ENCODE results near the gene HMGA1. TPM values are rescaled to one million over a fixed set of nuclear protein-coding genes. Genes with fewer than 3 reads are reported as not detected.
"Not testable (repeated sequence)": the region's sequence is repeated elsewhere in the genome, so short reads cannot be mapped to it uniquely, and the experiment has no call there.

The HMGA1 gene
- polyA plus RNA-seq, 3 donors = 130 to 168 (median 164) TPM

DNA sequence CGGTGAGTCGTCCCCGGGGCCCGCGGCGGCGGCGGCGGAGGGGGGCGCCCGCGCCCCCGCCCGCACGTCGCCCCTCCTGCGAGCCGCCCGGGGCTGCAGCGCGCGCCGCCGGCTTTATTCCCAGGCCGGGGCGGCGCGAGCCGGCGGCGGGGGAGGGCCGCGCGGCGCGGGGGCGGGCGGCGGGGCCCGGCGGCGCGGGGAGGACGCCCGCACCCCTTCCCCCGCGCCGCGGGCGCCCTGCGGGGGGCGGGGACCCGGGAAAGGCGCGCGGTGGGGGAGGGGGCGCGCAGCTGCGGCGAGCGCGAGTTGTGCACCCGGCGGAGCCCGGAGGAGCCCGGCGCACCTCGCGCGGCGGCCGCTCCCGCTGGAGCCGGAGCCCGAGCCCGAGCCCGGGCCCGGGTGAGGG is 646 bp downstream of the HMGA1 start:
- no peak for DNase-seq

DNA sequence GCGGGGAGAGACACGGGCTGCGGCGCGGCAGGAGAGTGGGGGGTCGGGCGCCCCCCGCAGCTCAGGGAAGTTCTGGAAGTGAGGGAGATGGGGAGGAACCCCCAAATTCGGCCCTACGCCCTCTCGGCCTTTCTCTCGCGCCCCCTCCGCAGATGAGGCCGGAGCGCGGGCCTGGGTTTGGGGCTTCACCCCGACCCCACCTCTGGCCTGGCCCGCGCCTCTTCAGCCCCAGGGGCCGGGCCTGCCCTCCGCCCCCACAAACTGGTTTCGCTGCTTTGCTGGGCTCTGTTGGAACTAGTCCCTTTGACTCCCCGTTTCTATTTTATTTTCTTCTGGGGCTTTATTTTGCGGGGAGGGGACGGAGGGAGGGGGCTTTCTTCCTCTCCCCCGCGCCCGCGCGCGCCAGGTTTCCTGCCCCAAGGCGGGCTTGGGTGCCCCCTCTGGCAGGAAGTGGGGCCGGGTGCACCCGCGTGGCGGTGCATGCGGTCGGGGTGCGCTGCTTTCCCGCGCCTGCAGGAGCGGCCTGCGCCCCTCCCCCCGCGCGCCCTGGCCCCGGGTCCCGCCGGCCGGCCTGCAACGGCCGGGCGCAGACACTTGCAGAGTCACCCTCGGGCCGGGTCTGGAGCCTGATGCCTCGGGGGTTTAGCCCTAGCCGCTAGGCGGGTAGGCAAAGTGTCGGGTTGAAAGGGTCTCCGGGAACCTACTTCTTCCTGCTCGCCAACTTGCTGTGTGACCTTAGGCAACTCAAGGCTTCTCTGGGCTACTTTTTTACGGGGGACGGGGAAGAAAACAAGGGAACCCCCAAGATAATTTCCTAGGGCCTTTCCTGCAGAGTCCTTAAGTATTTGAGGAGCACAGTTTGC is 1.3 kb downstream of the HMGA1 start:
- DNase-seq = no peak

DNA sequence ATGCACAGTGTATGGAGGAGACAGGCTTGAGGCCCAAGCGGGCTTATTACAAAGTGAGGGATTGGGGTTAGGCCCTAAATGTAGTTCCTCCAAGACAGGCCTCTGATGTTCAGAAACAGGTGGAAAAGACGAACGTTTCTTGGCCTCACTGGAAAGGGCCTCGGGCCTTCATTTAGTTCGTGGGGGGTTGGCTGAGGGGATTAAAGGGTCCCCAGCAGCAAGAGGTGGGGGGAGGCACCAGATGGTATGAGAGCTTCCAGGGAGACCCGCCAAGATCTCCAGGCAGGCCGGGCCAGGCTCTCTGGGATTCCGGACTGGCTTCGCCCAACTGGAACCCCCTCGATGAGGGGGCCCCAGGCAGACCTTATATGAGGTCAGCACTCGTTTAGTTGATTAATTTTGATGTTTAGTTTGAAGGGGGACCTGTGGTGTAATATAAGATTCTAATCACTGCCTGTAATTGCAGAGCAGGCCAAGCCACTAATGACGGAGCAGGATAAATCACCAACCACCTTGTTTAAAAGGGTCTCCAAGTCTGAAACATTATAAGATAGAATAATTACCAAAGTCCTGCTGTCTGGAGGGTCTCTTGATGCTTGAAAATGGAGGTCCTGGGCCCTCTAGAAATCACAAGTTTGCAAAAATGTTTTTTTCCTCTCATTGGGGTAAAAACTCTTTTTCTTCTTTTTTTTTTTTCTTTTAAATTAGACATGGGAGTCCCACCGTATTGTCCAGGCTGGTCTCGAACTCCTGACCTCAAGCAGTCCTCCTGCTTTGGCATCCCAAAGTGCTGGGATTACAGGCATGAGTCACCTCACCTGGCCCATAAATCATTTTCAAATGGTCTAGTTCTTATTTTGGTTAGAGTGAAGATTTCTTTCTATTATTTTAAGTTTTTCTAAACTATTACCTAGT is 2.2 kb downstream of the HMGA1 start:
- no peak for DNase-seq

DNA sequence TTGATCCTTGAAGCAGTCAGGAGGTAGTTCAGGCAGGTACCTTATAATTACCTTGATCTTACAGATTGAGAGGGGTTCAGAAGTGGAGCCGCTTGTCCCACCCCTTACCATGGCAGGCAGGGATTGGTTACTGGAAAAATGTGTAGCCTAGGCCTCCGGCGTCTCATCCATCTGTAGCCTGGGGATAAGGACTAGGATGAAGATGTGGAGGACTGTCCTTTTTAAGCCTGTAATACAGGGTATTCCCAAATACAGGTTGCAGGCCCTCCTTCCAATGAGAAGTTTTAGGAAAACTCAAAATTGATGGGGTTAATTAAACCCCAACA is 2.8 kb downstream of the HMGA1 start:
- DNase-seq = no peak

DNA sequence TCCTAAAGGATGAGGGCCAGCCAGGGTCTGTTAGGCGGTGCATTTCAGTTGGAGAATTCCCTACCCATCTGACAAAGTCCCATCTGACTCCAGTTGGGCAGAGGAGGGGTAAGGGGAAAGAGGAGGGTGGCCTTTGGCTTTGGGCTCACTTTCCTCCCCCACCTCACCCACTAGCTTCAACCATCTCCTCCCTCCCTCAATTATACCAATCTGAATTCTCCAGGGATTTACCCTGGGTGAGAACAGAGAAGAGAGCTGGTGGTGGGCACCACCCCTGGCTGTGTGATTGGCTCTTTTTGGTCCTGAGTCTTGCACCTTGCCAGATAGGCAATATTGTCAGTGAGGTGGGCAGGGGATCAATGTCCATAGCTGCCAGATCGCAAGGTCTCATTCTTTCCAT is 3.2 kb downstream of the HMGA1 start:
- no peak for DNase-seq

DNA sequence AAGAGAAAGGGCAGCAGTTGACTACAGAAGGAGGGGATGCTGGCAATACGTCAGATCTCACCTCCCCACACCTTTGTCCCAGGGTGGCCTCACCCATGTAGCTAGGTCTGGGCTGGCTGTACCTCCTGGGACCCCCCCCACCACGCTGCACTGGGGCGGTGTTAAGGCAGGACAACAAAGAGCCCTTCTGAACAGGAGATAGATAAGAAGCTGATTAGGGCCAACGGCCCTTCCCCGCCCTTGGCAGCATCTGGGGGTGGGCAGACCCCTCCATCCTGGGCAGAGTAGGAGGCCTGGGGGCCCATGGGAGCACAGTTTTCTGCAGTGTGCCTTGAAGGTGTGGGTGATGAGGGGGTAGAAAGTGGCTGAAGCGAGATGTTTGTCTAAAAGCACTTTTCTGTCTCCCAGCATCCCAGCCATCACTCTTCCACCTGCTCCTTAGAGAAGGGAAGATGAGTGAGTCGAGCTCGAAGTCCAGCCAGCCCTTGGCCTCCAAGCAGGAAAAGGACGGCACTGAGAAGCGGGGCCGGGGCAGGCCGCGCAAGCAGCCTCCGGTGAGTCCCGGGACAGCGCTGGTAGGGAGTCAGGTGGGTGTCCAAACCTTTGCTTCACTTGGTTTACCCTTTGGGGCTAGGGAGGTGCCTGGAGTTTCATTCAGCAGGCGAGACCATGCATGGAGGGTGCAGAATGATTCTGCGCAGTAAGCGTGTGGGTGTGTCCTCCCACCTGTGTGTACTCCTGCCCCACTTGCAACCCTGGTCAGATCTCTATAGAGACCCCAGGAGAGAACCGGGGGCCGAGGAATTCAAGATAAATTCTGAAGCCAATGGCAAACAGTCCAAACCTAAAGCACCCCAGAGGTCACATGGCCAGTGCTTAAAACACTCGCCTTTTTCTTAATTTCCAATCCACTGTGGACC is 3.9 kb downstream of the HMGA1 start:
- no peak for DNase-seq

DNA sequence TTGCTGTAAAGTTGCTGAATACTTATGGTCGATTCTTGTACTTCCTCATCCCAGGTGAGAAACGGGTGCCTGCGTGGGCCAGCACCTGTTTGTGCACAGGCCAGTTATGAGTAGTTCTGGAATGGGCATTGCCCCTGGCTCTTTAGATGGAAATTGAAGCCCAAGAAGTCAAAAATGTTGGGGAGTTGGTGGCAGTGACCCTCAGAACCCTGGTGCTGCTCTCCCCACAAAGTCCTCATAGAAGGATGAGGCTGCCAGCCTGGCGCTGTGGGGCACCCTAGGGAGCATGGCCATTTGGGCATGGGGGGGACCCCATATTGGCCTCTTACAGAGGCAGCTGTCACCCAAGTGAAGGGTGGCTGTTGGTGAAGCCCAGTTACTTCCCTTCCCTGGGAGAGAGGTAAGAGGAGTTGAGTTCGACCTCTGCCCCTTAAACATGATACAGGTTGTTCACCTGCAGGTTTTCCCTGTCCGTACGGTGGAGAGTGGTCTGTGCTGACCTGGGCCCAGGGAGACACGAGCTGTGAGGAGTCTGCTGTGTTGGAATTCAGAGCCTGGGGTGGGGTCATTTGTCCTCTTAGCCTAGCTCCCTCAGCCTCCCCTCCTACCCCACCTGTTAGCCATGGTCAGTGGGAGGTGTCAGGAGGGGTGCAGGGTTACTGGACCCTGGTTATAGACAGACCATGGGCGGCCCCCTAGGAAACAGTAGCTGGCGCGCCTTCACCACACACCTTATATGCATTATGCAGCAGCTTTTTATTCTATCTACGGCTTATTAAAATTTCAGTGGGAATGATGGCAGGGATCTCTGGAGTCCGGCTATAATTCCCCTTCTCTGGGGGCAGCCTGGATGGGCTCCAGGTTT is 4.9 kb downstream of the HMGA1 start:
- no peak for DNase-seq

DNA sequence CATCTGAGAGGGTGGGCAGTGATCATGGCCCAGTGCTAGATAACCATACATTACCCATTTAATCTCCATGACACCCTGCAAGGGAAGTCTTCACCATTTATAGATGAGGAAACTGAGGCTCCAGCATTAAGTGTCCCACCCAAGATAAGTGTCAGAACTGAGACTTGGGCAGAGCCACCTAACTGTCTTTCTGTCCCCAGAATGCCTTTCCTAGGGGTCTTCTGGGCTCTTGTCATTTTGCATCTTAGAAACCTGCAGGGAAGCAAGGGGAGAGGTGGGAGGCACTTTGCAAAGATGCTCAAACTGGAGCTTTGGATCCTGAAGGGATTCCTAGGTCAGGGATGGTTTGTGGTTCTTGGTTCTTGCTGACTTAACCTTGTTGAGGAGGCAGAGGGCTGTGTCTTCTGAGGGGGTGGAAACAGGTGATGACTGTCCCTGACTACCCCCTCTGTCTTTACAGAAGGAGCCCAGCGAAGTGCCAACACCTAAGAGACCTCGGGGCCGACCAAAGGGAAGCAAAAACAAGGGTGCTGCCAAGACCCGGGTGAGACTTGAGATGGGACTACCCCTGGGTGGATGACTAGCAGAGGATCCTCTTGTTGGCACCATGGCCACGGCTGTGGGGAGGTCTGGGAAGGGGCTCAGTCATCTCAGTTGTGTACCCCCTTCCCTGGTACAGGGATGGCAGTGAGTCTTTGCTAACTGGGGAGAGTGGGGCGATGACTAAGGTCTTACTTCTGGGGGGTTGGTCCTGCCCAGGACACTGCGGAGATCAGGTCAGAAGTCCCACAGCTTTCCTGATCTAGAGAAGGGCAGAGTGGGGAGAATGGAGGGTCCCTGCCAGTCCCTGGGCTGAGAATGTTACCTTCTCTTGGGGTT is 5.8 kb downstream of the HMGA1 start:
- DNase-seq = no peak

DNA sequence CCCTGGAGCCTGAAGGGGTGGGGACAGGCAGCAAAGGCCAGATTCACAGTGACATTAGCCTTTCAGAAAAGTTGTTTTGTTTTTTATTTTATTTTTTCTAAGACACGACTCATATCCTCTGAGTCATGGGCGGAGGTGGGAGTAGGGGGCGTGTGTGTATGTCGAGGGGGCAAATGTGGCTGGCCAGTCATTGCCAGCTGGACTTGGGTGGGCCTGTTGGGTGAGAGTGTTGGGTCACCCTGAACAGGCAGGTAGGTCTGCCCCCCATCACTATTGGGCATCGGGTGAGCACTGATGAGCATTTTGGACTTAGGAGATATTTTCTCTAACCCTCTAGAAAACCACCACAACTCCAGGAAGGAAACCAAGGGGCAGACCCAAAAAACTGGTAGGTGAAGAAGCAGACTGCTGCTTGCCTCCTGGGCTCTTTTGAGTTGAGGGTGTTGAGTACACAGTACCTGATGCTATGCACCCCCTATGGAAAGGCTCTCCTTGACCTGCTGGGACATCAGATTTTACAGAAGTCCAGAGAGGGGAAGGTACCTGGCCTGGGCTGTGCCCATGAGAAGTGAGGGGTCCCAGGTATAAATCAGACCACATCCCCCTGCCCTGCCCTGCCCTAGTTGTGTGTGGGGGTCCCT is 6.6 kb downstream of the HMGA1 start:
- DNase-seq = no peak

DNA sequence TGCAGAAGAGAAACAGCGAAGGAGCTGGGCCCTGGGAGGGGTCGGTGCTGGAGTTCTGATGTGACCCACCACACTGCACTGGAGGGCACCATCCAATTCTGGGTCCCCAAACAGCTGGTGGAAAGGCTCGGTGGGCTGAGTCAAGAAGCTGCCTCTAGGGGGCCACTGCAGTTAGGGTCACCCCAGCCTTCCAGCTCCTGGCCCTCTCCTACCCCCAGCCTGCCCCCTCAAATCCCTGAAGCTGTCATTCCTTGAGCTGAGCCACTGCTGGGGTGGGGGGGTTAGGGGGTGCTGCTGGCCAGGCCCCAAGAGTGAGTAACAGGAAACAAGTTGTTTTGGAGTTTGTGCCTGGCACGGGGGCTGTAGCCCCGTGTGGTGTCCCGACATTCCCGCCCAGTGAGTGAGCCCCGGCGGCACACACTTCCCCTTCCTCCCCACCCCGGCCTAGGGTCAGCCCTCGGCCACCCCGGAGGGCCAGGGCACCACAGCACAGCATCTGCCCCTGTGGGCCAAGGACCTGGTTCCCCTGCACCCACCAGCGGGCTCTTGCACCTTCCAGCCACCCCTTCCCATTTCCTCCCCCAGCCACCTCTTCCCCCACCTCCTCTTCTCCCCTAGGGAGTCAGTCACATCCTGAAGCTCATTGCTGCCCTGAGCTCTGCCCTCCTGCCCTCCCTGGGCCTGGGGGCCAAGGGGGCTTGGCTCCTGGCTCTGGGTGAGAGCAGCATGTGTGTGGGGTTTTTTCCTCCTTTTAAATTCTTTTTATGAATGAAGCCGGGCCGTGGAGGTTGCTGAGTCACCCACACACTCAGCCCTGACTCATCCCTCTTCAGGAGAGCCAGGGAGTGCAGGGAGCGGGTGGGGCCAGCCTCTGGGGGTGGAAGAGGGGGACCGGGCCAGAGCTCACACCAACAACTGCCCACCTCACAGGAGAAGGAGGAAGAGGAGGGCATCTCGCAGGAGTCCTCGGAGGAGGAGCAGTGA is 7.5 kb downstream of the HMGA1 start:
- no peak for DNase-seq

DNA sequence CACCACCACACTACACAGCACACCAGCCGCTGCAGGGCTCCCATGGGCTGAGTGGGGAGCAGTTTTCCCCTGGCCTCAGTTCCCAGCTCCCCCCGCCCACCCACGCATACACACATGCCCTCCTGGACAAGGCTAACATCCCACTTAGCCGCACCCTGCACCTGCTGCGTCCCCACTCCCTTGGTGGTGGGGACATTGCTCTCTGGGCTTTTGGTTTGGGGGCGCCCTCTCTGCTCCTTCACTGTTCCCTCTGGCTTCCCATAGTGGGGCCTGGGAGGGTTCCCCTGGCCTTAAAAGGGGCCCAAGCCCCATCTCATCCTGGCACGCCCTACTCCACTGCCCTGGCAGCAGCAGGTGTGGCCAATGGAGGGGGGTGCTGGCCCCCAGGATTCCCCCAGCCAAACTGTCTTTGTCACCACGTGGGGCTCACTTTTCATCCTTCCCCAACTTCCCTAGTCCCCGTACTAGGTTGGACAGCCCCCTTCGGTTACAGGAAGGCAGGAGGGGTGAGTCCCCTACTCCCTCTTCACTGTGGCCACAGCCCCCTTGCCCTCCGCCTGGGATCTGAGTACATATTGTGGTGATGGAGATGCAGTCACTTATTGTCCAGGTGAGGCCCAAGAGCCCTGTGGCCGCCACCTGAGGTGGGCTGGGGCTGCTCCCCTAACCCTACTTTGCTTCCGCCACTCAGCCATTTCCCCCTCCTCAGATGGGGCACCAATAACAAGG is 8.5 kb downstream of the HMGA1 start:
- DNase-seq = not testable (repeated sequence)

DNA sequence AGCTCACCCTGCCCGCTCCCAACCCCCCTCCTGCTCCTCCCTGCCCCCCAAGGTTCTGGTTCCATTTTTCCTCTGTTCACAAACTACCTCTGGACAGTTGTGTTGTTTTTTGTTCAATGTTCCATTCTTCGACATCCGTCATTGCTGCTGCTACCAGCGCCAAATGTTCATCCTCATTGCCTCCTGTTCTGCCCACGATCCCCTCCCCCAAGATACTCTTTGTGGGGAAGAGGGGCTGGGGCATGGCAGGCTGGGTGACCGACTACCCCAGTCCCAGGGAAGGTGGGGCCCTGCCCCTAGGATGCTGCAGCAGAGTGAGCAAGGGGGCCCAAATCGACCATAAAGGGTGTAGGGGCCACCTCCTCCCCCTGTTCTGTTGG is 9.1 kb downstream of the HMGA1 start:
- DNase-seq = not testable (repeated sequence)

DNA sequence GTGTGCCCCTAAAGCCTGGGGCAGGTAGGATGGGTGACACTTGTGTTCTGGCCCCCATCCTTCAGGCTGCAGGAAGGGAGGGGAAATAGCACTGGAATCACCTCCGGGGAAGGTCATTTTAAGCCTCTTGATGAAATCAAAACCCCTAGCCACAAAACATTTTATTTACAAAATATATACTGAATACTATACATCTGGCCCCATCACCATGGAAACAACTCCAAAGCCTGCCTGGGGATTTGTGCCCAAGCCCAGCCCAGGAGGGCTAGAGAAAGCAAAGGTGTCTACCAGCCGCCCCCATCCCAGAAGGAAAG is 9.5 kb downstream of the HMGA1 start:
- DNase-seq = no peak

DNA sequence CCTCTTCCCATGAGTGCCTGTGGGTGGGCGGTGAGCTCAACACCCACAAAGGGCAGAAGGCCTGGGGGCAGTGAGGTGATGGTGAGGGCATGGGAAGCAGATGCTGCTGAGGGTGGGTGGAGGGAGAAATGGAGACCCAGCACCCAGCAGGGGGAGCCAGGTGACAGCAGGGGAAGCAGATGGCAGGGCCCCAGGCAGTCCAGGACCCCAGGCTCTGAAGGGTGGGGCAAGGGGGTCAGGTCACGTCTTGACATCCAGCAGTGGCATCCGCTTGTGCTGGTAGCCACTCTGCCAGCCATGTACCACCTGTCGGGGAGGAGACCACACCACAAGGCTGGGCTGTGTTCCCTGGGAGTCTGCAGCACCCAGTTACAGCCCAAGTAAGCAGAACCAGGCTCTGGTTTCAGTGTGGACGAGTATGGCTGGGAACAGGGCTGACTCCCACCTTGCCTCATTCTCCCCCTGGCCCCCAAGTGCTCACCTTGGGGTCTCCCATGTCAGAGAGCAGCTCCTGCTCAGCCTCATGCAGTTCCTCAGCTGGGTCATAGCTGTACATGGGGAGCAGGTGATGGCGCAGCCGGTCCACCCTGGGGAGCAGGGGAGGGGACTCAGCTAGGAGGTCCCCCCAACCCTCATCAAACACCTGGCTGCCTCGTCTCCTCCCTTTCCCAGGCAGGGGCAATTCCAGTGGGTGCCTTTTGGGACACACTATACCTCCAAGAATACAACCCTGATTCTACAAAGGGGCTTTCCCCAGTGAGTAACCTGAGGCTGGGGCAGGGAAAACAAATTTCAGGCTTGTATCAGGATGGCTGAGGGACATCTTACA is 10.1 kb downstream of the HMGA1 start:
- DNase-seq = no peak

DNA sequence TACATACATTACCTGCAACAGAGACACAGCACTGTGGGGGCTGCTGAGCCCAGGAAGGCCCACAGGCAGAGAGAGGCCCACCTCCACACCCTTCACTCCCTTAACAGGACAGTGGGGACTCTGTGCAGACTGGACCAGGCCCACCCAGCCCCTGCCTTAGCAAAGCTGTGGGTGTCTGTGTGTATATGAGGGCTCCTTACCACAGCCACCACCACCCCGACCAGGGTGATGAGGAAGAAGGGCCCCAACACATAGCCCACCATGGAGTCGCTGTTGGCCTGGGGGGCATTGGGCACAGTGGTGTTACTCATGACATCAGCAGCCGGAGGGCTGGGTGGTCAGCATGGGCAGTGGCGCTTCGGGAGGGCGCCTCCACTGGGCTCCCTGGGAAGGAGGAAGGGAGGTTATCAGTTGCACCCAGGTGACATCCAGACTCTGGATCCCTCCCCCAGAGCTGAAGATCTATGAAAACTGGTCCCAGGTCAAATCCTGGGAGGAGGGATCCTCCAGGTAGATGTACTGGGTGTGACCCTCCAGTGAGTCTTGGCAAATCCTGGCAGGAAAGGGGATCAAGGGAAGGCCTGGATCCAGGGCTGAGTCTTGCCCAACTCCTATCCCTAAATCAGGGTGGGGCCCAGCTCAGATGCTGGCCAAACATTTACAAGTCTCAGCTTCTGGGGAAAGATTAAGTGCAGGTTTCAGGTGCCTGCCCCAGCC is 11.0 kb downstream of the HMGA1 start:
- no peak for DNase-seq

DNA sequence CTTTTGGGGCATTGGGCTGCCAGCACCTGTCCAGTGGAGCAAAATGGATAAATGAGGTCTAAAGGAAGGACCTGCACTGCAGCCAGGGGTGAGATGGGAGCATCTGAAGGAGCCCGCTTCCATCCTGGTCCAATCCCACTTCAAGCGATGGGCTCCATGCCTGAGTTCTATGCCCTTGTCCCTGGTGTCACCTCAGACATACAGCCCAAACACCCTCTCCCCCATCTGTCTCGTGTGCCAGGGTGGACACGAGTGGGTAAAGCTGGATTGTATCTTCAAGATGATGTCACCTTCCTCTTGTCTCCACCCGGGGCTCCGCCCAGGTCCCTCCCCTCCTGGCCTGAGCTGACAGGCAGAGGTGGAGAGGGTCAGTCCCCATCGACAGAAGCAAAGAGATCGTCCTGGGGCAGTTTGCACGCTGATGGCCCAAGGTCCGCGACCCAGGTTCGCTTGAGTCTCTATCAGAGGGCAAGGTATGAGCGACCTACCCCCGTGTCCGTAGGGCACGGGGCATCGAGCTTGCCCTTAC is 11.6 kb downstream of the HMGA1 start:
- DNase-seq = no peak

All from renal pelvis (tissue), 4 donors.